ENCODE results near the gene VPS39. TPM values are rescaled to one million over a fixed set of nuclear protein-coding genes. Genes with fewer than 3 reads are reported as not detected.
A peak's percentile ranks its signal among the peaks of the same experiment; 100 is the strongest.

VPS39 gene
- 55.3 and 66.9 TPM in 2 replicates for total RNA-seq (ENCODE audit: low replicate concordance)

DNA sequence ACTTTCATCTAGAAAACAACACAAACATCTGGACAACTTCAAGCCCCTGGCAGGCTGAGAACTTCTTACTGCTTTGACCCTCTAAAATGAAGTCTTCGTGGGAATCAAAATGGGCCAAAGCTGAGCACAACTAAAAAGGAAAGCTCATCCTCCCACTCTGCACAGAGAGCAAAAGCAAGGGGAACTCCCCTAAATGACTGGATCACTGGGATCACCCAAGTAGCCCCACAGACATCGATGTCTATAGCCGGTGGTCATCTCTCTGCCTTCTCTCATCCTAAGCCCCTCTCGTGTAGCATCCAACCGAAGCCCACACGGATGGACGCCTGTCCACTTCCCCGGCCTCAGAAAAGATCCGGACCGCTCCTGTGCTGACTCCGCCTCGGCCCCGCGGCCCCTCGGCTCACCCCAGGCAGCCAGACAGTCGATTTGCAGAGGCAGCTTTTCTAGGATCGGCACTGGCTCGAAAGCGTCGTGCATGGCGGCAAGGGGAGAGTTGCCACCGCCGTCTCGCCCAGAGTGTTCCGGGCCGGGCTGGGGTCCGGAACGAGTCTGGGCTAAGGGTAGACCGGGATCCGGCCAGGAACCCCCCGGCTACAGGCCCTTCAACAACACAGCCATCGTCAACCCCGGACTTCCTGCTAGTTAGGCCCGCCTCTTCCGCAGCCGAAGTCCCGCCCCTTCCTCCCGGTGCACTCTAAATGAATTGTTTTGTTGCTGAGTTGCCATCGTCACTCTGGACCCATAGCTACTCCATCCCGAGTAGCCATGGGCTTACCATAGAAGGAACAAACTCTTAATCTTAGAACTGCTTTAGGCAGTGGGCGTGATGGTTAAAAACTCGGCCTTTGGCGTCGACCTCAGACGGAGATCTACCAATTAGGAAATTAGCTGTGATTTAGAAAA lies at the start of gene VPS39:
TSS of gene VPS39 (minus strand) at position 631 of the 906 bp plus-strand sequence. CDS start at position 480, 151 bp downstream.
- no peaks in the 10 kb centered on the region for H3K27me3 Mint-ChIP-seq (ENCODE audit: insufficient read depth, low read depth)

GRCh38 chr15:42253300-42253699 lies 45.2 kb upstream of the VPS39 start:
- H3K9me3 ChIP-seq (ENCODE audit: low read depth) = peaks cover 13% of the 10 kb centered on the region
- Mint-ChIP-seq H3K4me3 (no peak overlapping the region), H3K27ac (no peak overlapping the region), H3K27me3 (ENCODE audit: insufficient read depth, low read depth) (peaks cover 2% of the 10 kb centered on the region), H3K9me3 (peaks cover 46% of the 10 kb centered on the region), H3K36me3 (peaks cover 64% of the 10 kb centered on the region), H3K4me1 (no peaks in the 10 kb centered on the region)
- no peak overlapping the region for H3K4me2 ChIP-seq
- TF ChIP-seq EZH2 (IDR thresholded peaks at IDR 0.05) (no peak), EZH2phosphoT487 (IDR thresholded peaks at IDR 0.05) (no peak)
- TF ChIP-seq, protein P1, sequence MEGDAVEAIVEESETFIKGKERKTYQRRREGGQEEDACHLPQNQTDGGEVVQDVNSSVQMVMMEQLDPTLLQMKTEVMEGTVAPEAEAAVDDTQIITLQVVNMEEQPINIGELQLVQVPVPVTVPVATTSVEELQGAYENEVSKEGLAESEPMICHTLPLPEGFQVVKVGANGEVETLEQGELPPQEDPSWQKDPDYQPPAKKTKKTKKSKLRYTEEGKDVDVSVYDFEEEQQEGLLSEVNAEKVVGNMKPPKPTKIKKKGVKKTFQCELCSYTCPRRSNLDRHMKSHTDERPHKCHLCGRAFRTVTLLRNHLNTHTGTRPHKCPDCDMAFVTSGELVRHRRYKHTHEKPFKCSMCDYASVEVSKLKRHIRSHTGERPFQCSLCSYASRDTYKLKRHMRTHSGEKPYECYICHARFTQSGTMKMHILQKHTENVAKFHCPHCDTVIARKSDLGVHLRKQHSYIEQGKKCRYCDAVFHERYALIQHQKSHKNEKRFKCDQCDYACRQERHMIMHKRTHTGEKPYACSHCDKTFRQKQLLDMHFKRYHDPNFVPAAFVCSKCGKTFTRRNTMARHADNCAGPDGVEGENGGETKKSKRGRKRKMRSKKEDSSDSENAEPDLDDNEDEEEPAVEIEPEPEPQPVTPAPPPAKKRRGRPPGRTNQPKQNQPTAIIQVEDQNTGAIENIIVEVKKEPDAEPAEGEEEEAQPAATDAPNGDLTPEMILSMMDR (IDR thresholded peaks at IDR 0.05) = no peak
- H3K4me3 ChIP-seq = no peak overlapping the region
- H2AFZ ChIP-seq (replicated peaks) = no peak overlapping the region
- no peaks in the 10 kb centered on the region for H3K79me2 ChIP-seq (ENCODE audit: low read depth)
- H3K4me1 ChIP-seq = no peaks in the 10 kb centered on the region
- no peak overlapping the region for H3K27ac ChIP-seq
- no peak for DNase-seq (ENCODE audit: low spot score)
- peaks cover 42% of the 10 kb centered on the region for H3K36me3 ChIP-seq
- H4K20me1 ChIP-seq (ENCODE audit: low read depth) = no peaks in the 10 kb centered on the region
- H3K9ac ChIP-seq = no peak overlapping the region
- no peaks in the 10 kb centered on the region for H3K27me3 ChIP-seq
- no peaks in the 10 kb centered on the region for H3F3A ChIP-seq (ENCODE audit: low read depth)

More for the DNA sequence above, at the start of gene VPS39:
- Histone ChIP-seq H2AFZ (replicated peaks) (peak within 1 kb of the TSS; percentile 77), H3F3A (ENCODE audit: low read depth) (peaks cover 25% of the 10 kb centered on the region), H3K4me3 (peak within 1 kb of the TSS; percentile 84), H3K4me1 (peaks cover 9% of the 10 kb centered on the region), H3K9me3 (ENCODE audit: low read depth) (no peaks in the 10 kb centered on the region), H3K4me2 (peak within 1 kb of the TSS; percentile 94), H3K9ac (peak within 1 kb of the TSS; percentile 95), H3K27ac (no peak within 1 kb of the TSS), H3K79me2 (ENCODE audit: low read depth) (peaks cover 42% of the 10 kb centered on the region), H4K20me1 (ENCODE audit: low read depth) (peaks cover 5% of the 10 kb centered on the region), H3K36me3 (peaks cover 18% of the 10 kb centered on the region), H3K27me3 (no peaks in the 10 kb centered on the region)
- H3K4me1 Mint-ChIP-seq = peaks cover 16% of the 10 kb centered on the region
- TF ChIP-seq, protein P1 (IDR thresholded peaks at IDR 0.05) = no peak
- no peak for TF ChIP-seq EZH2phosphoT487 (IDR thresholded peaks at IDR 0.05)
- no peak for TF ChIP-seq EZH2 (IDR thresholded peaks at IDR 0.05)
- H3K9me3 Mint-ChIP-seq = no peaks in the 10 kb centered on the region
- H3K4me3 Mint-ChIP-seq = peak within 1 kb of the TSS; percentile 99
- peak within 1 kb of the TSS; percentile 85 for H3K27ac Mint-ChIP-seq
- DNase-seq (ENCODE audit: low spot score) = peak; percentile 87
- H3K36me3 Mint-ChIP-seq = peaks cover 9% of the 10 kb centered on the region

- no peaks in the 10 kb centered on the region for H3K4me1 ChIP-seq
- no peaks in the 10 kb centered on the region for H3F3A ChIP-seq (ENCODE audit: low read depth)
- Mint-ChIP-seq H3K9me3 (no peaks in the 10 kb centered on the region), H3K36me3 (peaks cover 24% of the 10 kb centered on the region), H3K4me3 (no peak overlapping the region), H3K27ac (no peak overlapping the region), H3K27me3 (ENCODE audit: insufficient read depth, low read depth) (no peaks in the 10 kb centered on the region), H3K4me1 (no peaks in the 10 kb centered on the region)
- H3K36me3 ChIP-seq = peaks cover 11% of the 10 kb centered on the region
- no peak overlapping the region for H3K27ac ChIP-seq
- H3K27me3 ChIP-seq = no peaks in the 10 kb centered on the region
- no peak overlapping the region for H3K4me2 ChIP-seq
- H3K79me2 ChIP-seq (ENCODE audit: low read depth) = no peaks in the 10 kb centered on the region
- no peaks in the 10 kb centered on the region for H3K9me3 ChIP-seq (ENCODE audit: low read depth)
- no peak overlapping the region for H2AFZ ChIP-seq (replicated peaks)
- no peaks in the 10 kb centered on the region for H4K20me1 ChIP-seq (ENCODE audit: low read depth)
- no peak overlapping the region for H3K9ac ChIP-seq
- DNase-seq (ENCODE audit: low spot score) = no peak
- no peak for TF ChIP-seq EZH2 (IDR thresholded peaks at IDR 0.05)
- TF ChIP-seq, protein P1 (IDR thresholded peaks at IDR 0.05) = no peak
- TF ChIP-seq EZH2phosphoT487 (IDR thresholded peaks at IDR 0.05) = no peak
- no peak overlapping the region for H3K4me3 ChIP-seq
Observed at GRCh38 chr15:42240823-42241222, 32.7 kb upstream of the VPS39 start.
